Measurements from ENCODE around the gene OSBPL3. TPM values are rescaled to one million over a fixed set of nuclear protein-coding genes. Genes with fewer than 3 reads are reported as not detected.
"Not testable (repeated sequence)": the region's sequence is repeated elsewhere in the genome, so short reads cannot be mapped to it uniquely, and the experiment has no call there.

OSBPL3 gene
- total RNA-seq, 1 experiment from 2014 or later, result 19.1 TPM

DNA sequence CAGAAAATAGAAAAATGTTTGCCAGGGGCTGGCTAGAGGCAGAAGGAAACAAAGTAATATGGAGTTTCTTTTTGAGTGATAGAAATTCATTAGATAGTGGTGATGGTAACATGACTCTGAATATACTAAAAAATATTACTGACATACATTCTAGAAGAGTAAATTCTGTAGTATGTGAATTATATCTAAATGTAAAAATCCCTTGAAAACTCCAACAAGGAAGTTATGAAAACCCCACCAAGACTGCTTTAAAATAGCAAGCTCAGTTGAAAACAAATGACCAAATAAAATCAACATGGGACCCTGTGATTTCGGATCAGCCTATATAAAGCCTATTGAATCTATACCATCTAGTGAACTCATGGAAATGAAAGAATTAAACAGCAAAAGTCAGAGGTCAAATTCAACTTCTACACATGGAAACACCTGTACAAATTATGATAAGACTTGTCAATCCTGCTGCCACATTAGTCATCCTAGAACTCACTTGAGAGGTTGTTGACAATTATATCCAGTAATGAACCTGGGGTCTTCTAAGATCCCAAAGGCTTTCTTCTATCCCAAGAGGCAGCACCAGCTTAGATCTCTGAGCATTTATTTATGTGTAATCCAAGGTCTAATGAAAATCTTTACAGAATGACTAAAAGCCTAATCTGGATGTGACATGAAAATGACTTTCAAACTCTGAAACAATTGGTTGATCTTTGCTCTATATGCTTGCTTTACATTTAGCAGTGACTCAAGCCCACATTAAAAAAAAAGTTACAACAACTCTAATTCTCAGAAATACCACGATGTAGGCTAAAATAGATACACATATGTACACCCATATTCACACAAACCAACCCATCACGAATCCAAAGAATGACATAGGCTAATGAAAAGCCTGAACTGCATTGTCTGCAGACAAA, 59.3 kb downstream of the OSBPL3 start:
- DNase-seq (ENCODE audit: low spot score), result no peak

DNA sequence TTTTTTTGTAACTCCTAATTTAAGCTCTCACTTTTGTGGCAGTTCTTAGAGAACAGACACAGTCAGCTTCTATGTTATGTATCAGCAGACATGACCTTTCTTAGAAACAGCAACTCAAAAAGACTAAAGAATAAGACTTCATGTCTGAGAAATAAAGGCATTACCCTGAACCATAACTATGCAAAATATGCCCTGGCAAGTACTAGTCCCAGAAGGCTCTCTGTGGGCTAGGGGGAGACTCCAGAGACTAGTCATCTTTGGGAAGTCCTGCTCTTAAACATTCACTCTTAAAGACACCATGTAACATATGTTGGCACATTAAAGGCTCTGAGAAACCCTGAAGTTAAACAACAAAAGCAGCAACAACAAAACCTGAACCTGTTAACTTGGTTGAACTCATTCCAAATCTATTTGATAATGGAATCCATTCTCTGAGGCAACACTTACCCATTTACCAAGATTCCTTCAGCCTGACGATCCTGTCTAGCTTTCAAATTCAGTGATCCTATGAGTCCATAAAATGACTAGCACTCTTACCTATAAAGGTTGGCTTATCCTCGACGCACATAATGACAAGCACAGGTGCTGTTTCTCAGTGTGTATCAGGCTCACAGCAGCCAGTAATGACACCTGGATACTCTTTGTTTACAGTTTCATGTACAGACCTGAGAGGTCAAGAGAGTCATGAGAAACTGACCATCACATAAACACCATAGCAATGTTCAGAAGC, 62.3 kb downstream of the OSBPL3 start:
- DNase-seq (ENCODE audit: low spot score), result no peak

DNA sequence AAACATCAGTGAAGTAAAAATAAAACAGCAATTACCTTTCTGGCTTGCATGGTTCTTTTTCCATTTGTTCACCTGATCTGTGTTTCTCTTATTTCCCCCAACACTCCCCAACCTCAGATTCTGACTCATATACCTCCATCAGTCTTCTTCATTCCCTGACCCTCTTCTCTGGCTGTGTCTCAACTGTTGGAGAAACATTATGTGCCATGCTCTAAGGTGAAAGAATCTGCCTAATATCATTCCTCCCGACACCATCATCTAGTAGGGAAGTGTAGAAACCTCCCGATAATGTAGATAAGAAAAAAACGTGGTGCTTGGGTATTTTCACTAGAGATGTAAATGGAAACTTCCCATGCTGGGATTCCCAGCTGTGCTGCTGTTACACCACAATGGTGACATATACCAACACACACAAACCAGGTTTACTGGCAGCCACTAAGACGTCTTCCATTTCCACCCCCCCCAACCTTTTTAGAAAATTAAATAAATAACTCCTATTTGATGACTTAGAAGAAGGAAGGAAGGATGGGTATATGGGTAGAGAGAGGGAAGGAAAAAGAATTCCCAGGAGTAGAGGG, 63.4 kb downstream of the OSBPL3 start:
- no peak for DNase-seq (ENCODE audit: low spot score)

DNA sequence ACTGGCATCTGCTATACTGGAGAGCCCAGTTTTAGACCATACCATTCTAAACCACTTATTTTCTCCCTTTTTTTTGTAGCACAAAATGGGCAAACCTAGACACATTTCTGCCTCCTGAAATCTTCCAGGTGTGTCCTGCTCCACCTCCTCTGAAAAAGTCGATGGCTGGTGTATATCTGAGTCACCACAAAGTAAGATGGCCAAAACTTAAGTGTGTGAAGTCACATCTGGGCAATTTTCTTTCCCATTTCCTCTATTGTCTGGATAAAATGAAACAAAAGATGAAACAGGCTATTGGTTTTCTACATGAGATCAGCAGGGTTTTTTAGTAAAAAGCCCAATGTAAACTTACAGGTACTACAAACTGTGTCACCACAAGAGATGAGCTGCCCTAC, 65.5 kb downstream of the OSBPL3 start:
- no peak for DNase-seq (ENCODE audit: low spot score)

DNA sequence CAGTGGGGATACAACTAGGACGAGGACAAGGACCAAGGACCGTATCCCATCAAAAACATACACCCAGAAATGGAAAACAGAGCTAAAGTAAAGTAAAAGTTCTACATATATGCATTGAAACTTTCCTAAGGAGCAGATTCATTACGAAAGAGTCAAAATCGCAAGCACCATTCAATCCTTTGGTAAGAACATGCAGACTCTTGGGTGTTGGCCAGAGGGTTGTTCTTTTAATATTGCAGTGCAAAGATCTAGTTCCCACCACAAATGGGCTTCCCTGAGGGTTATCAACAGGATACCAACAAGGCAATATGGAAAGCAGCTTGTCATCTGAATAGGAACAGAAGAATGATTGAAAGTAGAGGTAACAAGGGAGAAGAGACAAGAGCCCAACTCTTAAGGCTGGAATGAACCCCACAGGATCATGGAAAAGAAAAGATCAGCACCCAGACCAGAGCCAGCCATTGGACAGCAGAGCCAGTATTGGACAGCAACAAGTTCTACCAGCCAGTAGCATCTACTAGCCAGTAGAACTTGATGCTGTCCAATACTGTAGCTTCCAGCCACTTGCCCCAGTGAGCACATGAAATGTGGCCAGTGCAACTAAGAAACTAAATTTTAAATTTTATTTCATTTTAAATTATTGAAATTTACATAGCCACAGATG, 66.0 kb downstream of the OSBPL3 start:
- DNase-seq (ENCODE audit: low spot score), result peak; percentile 19

DNA sequence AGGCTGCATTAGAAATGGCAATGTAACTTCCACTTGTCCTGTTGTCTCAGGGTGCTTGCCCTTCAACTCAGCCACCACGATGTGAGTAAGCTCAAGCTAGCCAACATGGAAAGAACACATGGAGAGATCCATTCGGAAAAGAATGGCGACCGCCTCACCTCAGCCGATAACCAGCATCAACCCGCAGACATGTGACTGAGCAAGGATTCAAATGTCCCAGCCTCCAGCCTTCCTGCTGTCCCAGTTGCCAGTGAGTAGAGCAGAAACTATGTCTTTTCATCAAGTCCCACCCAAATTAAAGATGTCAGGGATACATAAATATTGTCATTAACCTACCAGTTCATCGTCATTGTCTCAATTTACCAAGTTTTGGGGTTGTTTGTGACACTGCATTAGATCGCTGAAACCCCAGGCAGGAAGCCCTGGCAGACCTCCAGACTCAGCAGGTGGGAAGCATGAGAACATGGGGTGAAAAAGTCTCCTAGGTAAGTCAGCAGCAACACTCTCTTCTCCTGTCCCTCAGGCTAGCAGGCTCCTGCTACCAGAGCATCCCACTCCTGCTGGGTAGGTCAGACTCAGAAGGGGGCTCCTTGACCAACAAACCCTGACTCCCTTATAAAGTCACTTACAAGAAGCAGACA, 67.0 kb downstream of the OSBPL3 start:
- peak; percentile 49 for DNase-seq (ENCODE audit: low spot score)

DNA sequence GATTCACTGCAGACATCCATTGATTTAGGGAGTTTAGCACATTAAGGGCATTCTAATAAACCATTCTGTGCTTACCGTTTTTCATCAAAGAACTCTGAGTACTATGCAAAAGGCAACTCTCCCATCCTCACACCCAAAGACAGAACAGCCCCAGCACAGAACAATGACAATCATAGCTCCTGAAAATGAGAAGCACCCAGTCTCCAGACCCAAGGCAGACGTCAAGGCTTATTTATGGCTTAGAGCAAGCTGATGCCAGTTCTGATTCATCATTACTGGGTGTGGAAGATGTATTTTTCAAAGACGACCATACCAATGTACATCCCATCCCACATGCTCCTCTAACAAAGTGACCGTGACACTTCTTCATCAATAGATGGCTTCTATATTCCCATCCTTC, 67.6 kb downstream of the OSBPL3 start:
- peak; percentile 48 for DNase-seq (ENCODE audit: low spot score)

DNA sequence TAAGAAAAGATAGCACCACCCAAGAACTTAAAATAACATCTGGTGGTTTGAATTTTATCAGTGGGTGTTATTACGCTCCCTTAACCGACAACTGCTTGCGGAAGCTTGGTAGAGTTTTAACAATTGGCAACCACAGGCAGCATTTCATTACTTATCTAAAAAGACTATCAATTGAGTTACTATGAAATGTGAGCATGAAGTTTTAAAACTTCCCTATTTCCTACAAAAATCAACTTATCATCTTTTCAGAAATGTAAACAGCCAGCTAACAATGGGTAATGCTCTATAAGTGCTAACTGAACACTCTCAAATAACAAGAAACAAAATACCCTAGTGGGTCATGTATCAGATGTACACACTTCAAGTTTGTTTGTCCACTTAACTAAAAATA, 68.8 kb downstream of the OSBPL3 start:
- peak; percentile 58 for DNase-seq (ENCODE audit: low spot score)

DNA sequence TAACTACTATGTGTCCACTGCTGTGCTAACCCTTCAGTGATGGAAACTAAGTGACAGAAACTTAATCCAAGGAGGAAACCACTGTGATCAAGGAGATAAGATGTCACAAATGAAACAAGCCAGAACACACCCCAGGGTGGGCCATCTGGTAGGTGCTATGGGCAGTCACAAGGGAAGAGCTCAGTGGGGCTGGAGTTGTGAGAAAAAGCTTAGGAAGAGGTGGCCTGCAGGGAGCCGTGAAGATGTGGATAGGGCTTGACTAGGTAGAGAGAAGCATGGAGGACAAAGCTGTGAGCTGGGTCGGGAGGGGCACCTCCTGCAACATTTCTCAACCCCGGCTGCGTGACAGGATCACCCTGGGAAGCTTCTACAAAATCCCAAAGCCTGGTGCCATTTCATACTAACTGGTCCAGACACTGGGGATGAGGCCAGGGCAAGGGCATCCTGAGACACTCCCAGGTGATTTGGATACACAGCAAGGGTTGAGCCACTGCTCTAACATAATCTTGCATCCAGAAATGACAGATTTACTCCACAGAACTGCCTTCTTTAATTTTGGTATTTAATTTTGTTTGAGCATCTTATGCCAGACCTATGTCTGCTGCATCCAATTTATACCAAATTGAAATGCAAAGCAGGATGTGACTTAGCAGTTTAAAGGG, 69.3 kb downstream of the OSBPL3 start:
- DNase-seq (ENCODE audit: low spot score), result no peak

DNA sequence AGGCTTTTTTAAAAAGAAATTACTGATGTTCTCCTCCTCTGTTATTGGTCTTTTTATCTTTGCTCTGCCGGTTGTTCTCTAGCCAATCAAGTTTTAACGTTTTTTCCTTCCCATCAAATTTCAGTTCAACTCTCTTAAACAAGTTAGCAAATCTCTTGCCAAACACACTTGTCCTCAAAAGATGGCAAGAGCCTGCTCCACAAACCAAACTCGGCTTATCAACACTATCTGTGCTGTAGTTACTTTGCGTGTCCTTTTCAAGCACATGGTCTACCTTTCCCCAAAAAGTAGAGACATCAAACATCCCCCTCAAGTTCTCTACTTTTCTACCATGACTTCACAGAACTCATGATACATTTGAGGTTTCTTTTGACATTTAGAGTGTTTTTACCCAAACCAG, 71.3 kb downstream of the OSBPL3 start:
- no peak for DNase-seq (ENCODE audit: low spot score)

DNA sequence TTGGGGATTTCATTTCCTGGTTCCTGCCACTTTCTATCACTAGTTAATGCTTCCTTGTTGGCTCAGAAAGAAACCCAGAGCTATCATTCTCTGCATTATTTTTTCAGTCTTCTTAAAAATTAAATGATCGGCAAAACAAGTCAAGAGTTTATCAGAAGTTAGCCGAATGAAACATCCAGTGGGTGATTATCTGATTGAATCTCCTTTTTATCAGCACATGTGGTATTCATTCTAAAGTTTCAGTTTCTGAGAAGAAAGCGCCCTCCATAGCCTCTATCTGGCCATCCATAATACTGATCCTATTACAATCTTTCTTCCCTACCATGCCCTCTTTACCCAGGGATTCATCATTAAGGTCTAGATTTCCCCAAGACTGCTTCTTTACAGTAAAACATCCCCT, 71.8 kb downstream of the OSBPL3 start:
- DNase-seq (ENCODE audit: low spot score), result no peak

DNA sequence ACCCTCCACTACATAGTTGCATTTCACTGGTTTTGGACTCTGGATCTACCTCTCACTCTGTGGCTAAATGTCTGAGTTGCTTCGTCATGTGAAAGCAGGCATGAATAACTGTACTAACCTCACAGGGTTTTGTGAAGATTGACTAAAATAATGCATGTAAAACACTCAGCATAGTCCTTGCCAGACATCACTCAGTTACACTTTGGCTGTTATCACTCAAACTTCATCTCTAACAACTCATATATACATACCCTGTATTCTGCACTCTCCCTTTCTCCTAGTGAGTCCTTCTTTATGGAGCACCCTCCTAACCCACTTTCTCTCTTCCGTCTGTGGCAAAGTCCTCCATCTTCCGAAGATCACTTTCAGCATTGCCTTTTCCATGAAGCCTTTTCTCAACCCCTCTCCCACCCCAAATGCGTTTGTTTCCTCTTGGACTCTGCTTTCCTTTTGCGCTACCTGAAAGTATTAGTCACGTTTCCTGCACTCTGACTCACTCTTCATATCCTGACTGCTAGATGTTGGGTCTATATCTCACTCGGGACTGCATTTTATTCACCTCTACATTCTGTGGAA, 72.6 kb downstream of the OSBPL3 start:
- peak; percentile 89 for DNase-seq (ENCODE audit: low spot score)

DNA sequence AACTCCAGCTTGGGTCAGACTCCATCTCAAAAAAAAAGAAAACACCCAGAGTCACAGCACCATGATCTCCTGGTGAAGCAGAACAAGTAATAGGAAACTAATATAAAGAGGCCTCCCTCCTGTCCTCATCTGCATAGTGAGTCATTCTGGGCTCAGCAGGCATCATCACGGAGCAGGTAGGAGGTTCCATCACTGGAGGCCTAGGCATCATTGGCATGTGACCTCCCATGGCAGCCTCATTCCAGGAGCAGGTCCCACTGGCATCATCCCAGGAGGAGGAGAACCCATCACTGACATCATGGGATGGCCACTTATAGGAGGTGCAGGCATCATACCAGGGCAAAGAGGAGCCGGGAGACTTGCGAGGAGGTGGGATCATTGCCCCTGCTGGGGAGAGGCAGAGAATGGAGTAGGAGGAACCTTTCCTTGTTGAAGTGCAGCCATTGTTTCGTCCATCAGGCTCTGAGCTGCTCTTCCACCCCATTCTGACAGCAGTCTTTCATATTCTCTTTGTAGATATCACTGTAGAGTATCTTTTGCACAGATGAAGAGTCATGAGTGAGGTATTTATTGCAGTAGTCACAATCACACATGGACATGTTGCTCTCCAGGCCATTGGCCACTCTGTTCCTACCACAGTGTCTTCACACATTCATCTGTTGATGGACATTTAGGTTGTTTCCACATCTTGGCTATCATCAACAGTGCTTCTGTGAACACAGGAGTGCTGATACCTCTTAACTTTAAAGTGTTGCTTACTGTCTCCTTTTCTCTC, 73.8 kb downstream of the OSBPL3 start:
- peak; percentile 82 for DNase-seq (ENCODE audit: low spot score)

DNA sequence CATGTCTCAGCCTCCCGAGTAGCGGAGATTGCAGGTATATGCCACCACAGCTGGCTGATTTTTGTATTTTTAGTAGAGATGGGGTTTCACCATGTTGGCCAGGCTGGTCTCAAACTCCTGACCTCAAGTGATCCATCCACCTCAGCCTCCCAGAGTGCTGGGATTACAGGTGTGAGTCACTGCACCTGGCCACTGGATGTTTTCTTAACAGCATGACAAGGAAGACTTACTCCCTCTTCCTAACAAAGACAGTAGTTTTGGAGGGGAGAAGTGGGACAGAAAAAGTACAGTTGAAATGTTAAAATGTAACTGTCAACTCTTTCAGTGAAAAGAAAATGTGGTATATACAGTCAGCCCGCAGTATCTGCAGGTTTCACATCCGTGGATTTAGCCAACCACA, 76.0 kb downstream of the OSBPL3 start:
- DNase-seq (ENCODE audit: low spot score), result not testable (repeated sequence)

DNA sequence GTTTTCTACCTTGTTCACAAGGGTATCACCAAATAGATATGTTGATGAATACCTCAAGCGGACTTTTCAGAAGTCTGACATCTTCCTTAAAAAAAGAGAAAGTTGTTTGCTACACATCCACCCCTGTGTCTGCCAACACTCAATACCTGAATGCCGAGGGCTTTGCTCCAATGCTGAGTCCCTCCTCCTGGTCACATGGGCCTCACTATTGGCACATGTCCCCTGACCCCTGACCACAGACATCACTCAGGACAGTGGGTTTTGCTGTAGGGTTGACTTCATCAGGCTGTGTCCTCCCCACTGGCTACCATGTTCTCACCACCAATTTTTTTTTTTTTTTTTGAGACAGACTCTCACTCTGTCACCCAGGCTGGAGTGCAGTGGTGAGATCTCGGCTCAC, 76.4 kb downstream of the OSBPL3 start:
- DNase-seq (ENCODE audit: low spot score), result no peak

DNA sequence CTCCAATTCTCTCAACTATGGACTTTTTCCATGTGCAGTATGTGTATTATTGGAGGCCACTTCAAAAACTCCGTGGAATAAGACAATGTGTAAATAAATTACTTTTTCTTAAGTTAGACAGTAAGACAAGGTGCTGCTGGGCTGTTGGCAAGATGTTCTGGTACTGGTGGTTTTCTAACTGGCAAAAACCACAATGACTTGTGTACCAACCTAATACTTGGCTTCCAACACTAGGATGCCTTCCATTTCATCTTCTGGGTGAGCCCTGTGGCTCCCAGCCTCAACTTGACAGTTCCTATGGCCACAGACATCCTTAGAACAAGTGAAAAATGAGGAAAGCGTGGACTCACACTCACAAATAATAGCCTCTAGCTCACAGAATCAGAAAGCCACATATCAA, 77.0 kb downstream of the OSBPL3 start:
- DNase-seq (ENCODE audit: low spot score), result no peak

DNA sequence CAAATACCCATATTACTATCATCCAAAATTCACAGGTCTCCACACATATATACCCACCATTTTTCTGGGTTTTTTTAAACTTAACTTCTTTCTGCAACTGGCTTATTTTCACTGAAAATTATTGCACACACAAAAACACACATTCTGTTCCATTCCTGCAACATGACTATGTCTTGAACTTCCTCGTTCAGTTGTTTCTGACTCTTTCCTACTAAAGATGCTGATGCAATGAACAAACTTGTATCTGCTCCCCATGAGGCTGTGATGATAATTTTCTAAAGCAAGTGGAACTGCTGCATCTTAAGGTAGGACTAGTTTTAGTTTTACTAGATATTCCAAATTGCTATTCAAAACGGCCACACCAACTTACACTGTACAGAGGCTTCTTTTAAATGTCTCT, 77.7 kb downstream of the OSBPL3 start:
- DNase-seq (ENCODE audit: low spot score), result no peak

DNA sequence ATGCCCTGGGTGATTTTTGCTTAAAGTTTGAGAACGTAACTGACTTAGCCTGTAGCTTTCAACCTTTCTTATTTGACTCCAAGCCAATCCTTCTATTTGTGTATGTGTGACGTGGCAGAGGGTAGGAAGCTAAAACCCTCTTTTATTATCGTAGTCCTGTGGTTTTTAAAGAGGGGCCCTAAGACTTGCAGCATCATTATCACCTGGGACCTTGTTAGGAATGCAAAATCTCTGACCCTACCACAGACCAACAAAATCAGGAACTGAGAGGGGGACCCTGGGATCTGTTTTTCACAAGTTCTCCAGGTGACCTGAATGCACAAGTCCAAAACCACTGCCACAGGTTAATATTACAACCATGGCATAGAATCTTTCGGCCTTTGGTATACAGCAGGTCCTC, 80.1 kb downstream of the OSBPL3 start:
- no peak for DNase-seq (ENCODE audit: low spot score)

DNA sequence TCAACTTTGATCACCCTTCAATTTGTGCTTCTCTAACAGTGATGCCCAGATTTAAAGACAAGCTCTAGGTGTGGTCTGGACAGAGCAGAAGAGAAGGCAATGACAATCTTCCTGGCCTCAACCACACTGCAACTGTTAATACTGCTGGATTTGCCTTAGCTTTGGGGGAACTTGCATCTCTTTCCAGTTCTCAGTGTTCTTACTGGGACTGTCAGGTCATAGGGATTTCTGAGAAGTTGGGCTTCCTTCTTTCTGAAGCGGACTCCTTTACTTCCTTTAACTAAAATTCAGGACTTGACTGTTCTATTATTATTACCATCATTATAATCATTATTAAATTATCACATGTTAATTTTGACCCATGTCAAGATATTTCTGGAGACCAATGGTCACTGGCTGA, 80.8 kb downstream of the OSBPL3 start:
- DNase-seq (ENCODE audit: low spot score), result no peak

DNA sequence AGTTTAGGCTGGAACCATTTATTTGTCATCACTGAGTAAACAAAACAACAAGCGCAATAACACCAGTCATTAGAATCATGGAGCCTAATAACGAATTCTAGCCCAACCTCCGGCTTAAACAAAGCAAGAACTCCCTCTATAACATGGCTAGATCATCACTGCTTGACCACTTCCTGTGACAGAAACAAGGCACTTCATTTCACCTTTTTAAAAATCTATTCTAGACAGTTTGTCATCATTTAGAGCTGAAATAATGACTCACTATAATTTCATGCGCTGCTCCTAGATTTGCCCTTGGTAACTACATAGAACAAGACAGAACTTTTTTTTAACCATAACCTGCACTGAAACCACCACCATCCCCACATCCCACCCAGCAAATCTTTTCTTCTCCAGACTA, 81.3 kb downstream of the OSBPL3 start:
- peak; percentile 88 for DNase-seq (ENCODE audit: low spot score)
